Measurements from ENCODE around the gene CUEDC1.

Gene CUEDC1

DNA sequence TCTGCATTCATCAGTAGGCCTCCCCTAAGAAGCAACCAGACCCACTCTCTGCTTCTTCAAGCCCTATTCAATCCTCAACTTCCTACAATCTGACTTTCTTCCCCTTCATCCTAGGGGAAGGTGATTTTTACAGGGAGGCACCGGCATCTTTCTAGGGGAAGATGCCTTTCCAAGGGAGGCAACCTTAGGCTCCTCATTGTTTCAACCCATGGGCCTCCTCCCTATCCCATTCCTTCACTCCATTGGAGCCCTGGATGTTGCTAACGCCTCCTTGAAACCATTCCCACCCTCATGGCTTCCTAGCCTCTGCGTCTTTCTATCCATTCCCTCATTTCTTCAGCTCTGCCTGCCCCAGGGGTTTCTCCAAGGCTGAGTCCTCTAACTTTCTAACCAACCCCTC lies 2.7 kb upstream of the CUEDC1 start:
- Histone ChIP-seq H3K9ac (ENCODE audit: low read depth, low read length) (no peak overlapping the region), H3K79me2 (ENCODE audit: insufficient read depth, low read length) (no peaks in the 10 kb centered on the region), H3K4me2 (ENCODE audit: insufficient read depth, low read length) (no peak overlapping the region), H3K4me1 (ENCODE audit: insufficient read depth, low read length) (peaks cover 19% of the 10 kb centered on the region), H3K27me3 (ENCODE audit: insufficient read depth, low read length, poor library complexity) (peaks cover 64% of the 10 kb centered on the region), H4K20me1 (ENCODE audit: insufficient read depth, low read length) (peaks cover 28% of the 10 kb centered on the region), H3K4me3 (ENCODE audit: low read depth in 1 of 2, low read length in 2 of 2) (no peak overlapping the region), H2AFZ (ENCODE audit: low read depth, low read length) (no peak overlapping the region), H3K36me3 (ENCODE audit: insufficient read depth, low read length) (no peaks in the 10 kb centered on the region), H3K9me3 (ENCODE audit: insufficient read depth, low read length, severe bottlenecking) (no peaks in the 10 kb centered on the region), H3K27ac (ENCODE audit: low read length) (no peak overlapping the region)
- no peak for DNase-seq
- TF ChIP-seq, protein P1, sequence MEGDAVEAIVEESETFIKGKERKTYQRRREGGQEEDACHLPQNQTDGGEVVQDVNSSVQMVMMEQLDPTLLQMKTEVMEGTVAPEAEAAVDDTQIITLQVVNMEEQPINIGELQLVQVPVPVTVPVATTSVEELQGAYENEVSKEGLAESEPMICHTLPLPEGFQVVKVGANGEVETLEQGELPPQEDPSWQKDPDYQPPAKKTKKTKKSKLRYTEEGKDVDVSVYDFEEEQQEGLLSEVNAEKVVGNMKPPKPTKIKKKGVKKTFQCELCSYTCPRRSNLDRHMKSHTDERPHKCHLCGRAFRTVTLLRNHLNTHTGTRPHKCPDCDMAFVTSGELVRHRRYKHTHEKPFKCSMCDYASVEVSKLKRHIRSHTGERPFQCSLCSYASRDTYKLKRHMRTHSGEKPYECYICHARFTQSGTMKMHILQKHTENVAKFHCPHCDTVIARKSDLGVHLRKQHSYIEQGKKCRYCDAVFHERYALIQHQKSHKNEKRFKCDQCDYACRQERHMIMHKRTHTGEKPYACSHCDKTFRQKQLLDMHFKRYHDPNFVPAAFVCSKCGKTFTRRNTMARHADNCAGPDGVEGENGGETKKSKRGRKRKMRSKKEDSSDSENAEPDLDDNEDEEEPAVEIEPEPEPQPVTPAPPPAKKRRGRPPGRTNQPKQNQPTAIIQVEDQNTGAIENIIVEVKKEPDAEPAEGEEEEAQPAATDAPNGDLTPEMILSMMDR (IDR thresholded peaks at IDR 0.05; ENCODE audit: borderline replicate concordance, extremely low read depth, low read length, poor library complexity, severe bottlenecking) = no peak
- no peak for TF ChIP-seq EZH2 (IDR thresholded peaks at IDR 0.05; ENCODE audit: borderline replicate concordance, low read depth, low read length, severe bottlenecking)
- no peak for ATAC-seq (ENCODE audit: insufficient read depth, low read depth)

DNA sequence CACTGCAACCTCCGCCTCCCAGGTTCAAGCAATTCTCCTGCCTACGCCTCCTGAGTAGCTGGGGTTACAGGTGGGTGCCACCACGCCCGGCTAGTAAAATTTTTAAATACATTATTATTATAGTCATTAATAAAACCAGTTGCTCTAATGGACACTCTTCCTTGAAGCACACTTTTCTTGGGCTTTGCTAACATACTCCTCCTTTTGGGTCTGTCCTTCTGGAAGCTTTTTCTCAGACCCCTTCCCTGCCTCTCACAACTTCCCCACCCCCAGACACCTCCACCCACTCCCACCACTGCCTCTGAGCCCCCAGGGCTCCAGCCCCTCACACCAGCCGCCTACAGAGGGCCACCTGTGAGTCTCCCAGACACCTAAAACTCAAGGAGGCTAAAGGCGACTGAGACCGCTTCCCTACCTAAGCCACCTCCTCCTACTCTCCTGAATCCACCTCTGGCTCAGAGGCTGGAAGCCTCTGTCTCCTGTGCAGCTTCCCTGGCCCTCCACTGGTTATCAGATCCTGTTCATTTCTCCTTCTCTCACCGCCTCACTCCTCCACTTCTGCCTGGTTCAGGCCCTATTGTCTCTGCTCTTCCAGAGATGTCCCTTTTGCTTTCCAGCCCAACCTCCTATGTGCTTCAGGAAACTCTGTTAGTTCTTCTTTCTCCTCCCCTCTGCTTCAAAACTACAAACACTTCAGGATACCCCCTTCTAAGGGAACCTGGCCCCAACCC lies 2.1 kb upstream of the CUEDC1 start:
- peaks cover 63% of the 10 kb centered on the region for H3K27me3 ChIP-seq (ENCODE audit: insufficient read depth, low read length, poor library complexity)

DNA sequence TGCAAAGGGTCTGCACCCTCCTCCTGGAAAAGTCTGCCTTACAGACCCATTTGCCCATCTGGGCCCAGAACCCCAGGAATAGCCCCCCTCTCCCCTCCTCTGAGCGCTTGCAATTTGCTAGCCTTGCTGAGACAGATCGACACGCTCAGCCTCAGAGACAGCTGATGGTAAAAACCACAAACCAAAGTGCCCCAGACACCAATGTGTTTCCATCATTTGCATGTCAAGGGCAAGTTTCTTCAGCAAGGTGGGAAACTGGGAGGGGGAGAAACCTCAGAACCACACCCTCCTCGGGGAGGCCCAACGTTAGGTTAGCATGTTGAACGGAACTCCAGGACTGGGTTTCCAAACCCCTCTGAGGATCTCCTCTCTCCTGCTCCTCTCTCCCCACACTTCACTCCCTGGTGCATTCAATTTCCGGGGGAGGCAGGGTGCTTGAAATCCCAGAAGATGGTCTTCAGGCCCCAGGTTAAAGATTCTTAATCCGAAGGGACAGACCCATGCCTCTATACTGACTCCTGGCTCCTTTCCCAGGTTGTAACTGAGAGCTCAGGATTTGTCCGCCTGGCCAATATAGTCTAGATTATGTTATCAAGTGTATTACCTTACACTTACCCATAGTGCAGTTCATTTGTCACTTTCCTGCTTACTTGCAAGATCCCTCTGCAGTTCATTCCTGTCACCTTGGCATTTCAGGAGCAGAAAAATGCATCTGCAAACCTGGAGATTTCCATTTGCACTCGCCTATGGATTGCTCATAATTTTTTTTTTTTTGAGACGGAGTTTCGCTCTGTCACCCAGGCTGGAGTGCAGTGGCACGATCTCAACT lies 1.3 kb upstream of the CUEDC1 start:
- no peak overlapping the region for H2AFZ ChIP-seq (ENCODE audit: low read depth, low read length)
- no peak overlapping the region for H3K27ac ChIP-seq (ENCODE audit: low read length)
- TF ChIP-seq, protein P1 (IDR thresholded peaks at IDR 0.05; ENCODE audit: borderline replicate concordance, extremely low read depth, low read length, poor library complexity, severe bottlenecking) = no peak
- TF ChIP-seq EZH2 (IDR thresholded peaks at IDR 0.05; ENCODE audit: borderline replicate concordance, low read depth, low read length, severe bottlenecking) = no peak
- no peaks in the 10 kb centered on the region for H3K79me2 ChIP-seq (ENCODE audit: insufficient read depth, low read length)
- ATAC-seq (ENCODE audit: insufficient read depth, low read depth) (peak; percentile 84), DNase-seq (peak; percentile 71)
- H3K27me3 ChIP-seq (ENCODE audit: insufficient read depth, low read length, poor library complexity) = peaks cover 61% of the 10 kb centered on the region
- no peak overlapping the region for H3K4me3 ChIP-seq (ENCODE audit: low read depth in 1 of 2, low read length in 2 of 2)
- no peak overlapping the region for H3K9ac ChIP-seq (ENCODE audit: low read depth, low read length)
- H3K4me2 ChIP-seq (ENCODE audit: insufficient read depth, low read length) = peak overlapping the region; percentile 64; the same call in 1 of the 2 replicates
- H3K9me3 ChIP-seq (ENCODE audit: insufficient read depth, low read length, severe bottlenecking) = no peaks in the 10 kb centered on the region
- H3K36me3 ChIP-seq (ENCODE audit: insufficient read depth, low read length) = no peaks in the 10 kb centered on the region
- peaks cover 19% of the 10 kb centered on the region for H3K4me1 ChIP-seq (ENCODE audit: insufficient read depth, low read length)
- H4K20me1 ChIP-seq (ENCODE audit: insufficient read depth, low read length) = peaks cover 30% of the 10 kb centered on the region

More for the DNA sequence above, 2.1 kb upstream of the CUEDC1 start:
- DNase-seq (no peak), ATAC-seq (ENCODE audit: insufficient read depth, low read depth) (no peak)
- Histone ChIP-seq H3K36me3 (ENCODE audit: insufficient read depth, low read length) (no peaks in the 10 kb centered on the region), H3K79me2 (ENCODE audit: insufficient read depth, low read length) (no peaks in the 10 kb centered on the region), H4K20me1 (ENCODE audit: insufficient read depth, low read length) (peaks cover 28% of the 10 kb centered on the region), H3K4me3 (ENCODE audit: low read depth in 1 of 2, low read length in 2 of 2) (no peak overlapping the region), H3K9me3 (ENCODE audit: insufficient read depth, low read length, severe bottlenecking) (no peaks in the 10 kb centered on the region), H3K4me2 (ENCODE audit: insufficient read depth, low read length) (no peak overlapping the region), H3K4me1 (ENCODE audit: insufficient read depth, low read length) (peaks cover 19% of the 10 kb centered on the region), H2AFZ (ENCODE audit: low read depth, low read length) (no peak overlapping the region), H3K9ac (ENCODE audit: low read depth, low read length) (no peak overlapping the region), H3K27ac (ENCODE audit: low read length) (no peak overlapping the region)
- TF ChIP-seq, protein P1 (IDR thresholded peaks at IDR 0.05; ENCODE audit: borderline replicate concordance, extremely low read depth, low read length, poor library complexity, severe bottlenecking) = no peak

Data from DND-41 (cell line).